HFFc6 (cell line): ENCODE measurements around the gene SIK2. TPM values are rescaled to one million over a fixed set of nuclear protein-coding genes. Genes with fewer than 3 reads are reported as not detected.

Experiments used
- DNase-seq: peaks from one replicate; pipeline ENCODE4 v3.0.0-alpha.2; 2018
- H3K27ac Mint-ChIP-seq: 2 replicates; pipeline ENCODE4 v1.8.0; 2020; ENCODE audit warnings: mild to moderate bottlenecking, mixed read lengths
- H3K27me3 Mint-ChIP-seq: 2 replicates; pipeline ENCODE4 v1.8.0; 2021; ENCODE audit warnings: mild to moderate bottlenecking, moderate library complexity, mixed read lengths; ENCODE audit not compliant: insufficient read depth
- H3K36me3 Mint-ChIP-seq: 2 replicates; pipeline ENCODE4 v1.8.0; 2021; ENCODE audit warnings: low read depth, mixed read lengths
- H3K4me1 Mint-ChIP-seq: 2 replicates; pipeline ENCODE4 v1.8.0; 2020; ENCODE audit warnings: low read depth, mixed read lengths
- H3K4me3 Mint-ChIP-seq: 2 replicates; pipeline ENCODE4 v1.8.0; 2020; ENCODE audit warnings: mild to moderate bottlenecking, moderate library complexity, mixed read lengths
- H3K9me3 Mint-ChIP-seq: 2 replicates; pipeline ENCODE4 v1.8.0; 2020; ENCODE audit warnings: mild to moderate bottlenecking, mixed read lengths
- CTCF ChIP-seq: fragments of 200-600 bp; sonication (generic); IDR thresholded peaks from 2 replicates; pipeline ENCODE4 v1.5.0; 2021; ENCODE audit warnings: antibody characterized with exemption, mild to moderate bottlenecking
- total RNA-seq, 6 experiments: library from RNA; stranded (reverse); fragmentation: NEBNext Ultra II Directional; extraction: Animal tissue kit (Norgen Biotek cat#: 25700); gene quantifications; 2 replicates in 1 of 6; 3 replicates in 5 of 6; pipeline ENCODE4 v1.2.3, GENCODE V29; 2021

SIK2 gene
- total RNA-seq, 6 experiments from 2014 or later = 15.4 to 25.5 (median 18.0) TPM

GRCh38 chr11:111729831-111730311 is 127.6 kb downstream of the SIK2 start:
- peaks cover 3% of the 10 kb centered on the region for H3K27me3 Mint-ChIP-seq
- peaks cover 43% of the 10 kb centered on the region for H3K4me1 Mint-ChIP-seq
- H3K36me3 Mint-ChIP-seq = no peaks in the 10 kb centered on the region
- no peak overlapping the region for H3K4me3 Mint-ChIP-seq
- no peak overlapping the region for H3K27ac Mint-ChIP-seq
- no peaks in the 10 kb centered on the region for H3K9me3 Mint-ChIP-seq
- DNase-seq = no peak
- no peak for TF ChIP-seq CTCF

GRCh38 chr11:111730871-111731591 is 128.8 kb downstream of the SIK2 start:
- no peak overlapping the region for H3K4me3 Mint-ChIP-seq
- no peak for DNase-seq
- peaks cover 55% of the 10 kb centered on the region for H3K4me1 Mint-ChIP-seq
- no peak for TF ChIP-seq CTCF
- H3K27ac Mint-ChIP-seq = peak overlapping the region; percentile 63; the same call in 1 of the 2 replicates
- peaks cover 3% of the 10 kb centered on the region for H3K27me3 Mint-ChIP-seq
- no peaks in the 10 kb centered on the region for H3K9me3 Mint-ChIP-seq
- H3K36me3 Mint-ChIP-seq = no peaks in the 10 kb centered on the region

GRCh38 chr11:111731821-111732220 is 129.6 kb downstream of the SIK2 start:
- H3K27me3 Mint-ChIP-seq = peaks cover 6% of the 10 kb centered on the region
- TF ChIP-seq CTCF = no peak
- peaks cover 63% of the 10 kb centered on the region for H3K4me1 Mint-ChIP-seq
- no peak overlapping the region; the same call in 1 of the 2 replicates for H3K4me3 Mint-ChIP-seq
- H3K9me3 Mint-ChIP-seq = no peaks in the 10 kb centered on the region
- DNase-seq = no peak
- peak overlapping the region; percentile 63 for H3K27ac Mint-ChIP-seq
- no peaks in the 10 kb centered on the region for H3K36me3 Mint-ChIP-seq

GRCh38 chr11:111733016-111733415 is 130.8 kb downstream of the SIK2 start:
- Mint-ChIP-seq H3K4me1 (peaks cover 75% of the 10 kb centered on the region), H3K27me3 (peaks cover 9% of the 10 kb centered on the region)

GRCh38 chr11:111733611-111734088 is 131.4 kb downstream of the SIK2 start:
- no peaks in the 10 kb centered on the region for H3K36me3 Mint-ChIP-seq
- H3K4me3 Mint-ChIP-seq = no peak overlapping the region
- peaks cover 81% of the 10 kb centered on the region for H3K4me1 Mint-ChIP-seq
- DNase-seq = no peak
- TF ChIP-seq CTCF = no peak
- no peaks in the 10 kb centered on the region for H3K9me3 Mint-ChIP-seq
- H3K27me3 Mint-ChIP-seq = peaks cover 9% of the 10 kb centered on the region
- H3K27ac Mint-ChIP-seq = peak overlapping the region; percentile 100

More at GRCh38 chr11:111733016-111733415, 130.8 kb downstream of the SIK2 start:
- peak overlapping the region; percentile 100 for H3K27ac Mint-ChIP-seq
- DNase-seq = peak; percentile 61
- peak overlapping the region; percentile 42; the same call in 1 of the 2 replicates for H3K4me3 Mint-ChIP-seq
- H3K9me3 Mint-ChIP-seq = no peaks in the 10 kb centered on the region
- TF ChIP-seq CTCF = no peak
- H3K36me3 Mint-ChIP-seq = no peaks in the 10 kb centered on the region
